Lung (tissue), 12 donors: ENCODE data around the gene HNF4A. TPM values are rescaled to one million over a fixed set of nuclear protein-coding genes. Genes with fewer than 3 reads are reported as not detected.

Experiments used
- ATAC-seq: fragments of 200-7000 bp; cut with Tn5 transposase; one replicate; pipeline ENCODE4 v1.9.1; 2020; ENCODE audit warnings: moderate number of reproducible peaks; ENCODE audit not compliant: insufficient read depth, low FRiP score
- DNase-seq, 3 donors: peaks; one replicate each; pipeline ENCODE4 v3.0.0-alpha.2; 2013 to 2017
- H3K27ac ChIP-seq, 2 donors: one replicate each; pipeline ENCODE4 v1.5.1; 2013; ENCODE audit warnings: mild to moderate bottlenecking in 2 of 2, moderate library complexity in 2 of 2, control low read depth in 1 of 2, inconsistent platforms in 1 of 2, low read depth in 1 of 2, low read length in 1 of 2
- H3K27me3 ChIP-seq, 3 donors: one replicate each; pipeline ENCODE4 v1.5.1; 2013; ENCODE audit warnings: low read length in 2 of 3; ENCODE audit not compliant: control insufficient read depth in 3 of 3, insufficient read depth in 3 of 3
- H3K36me3 ChIP-seq, 4 donors: one replicate each; pipeline ENCODE4 v1.5.1; 2013; ENCODE audit warnings: low read length in 4 of 4, mild to moderate bottlenecking in 1 of 4, moderate library complexity in 1 of 4; ENCODE audit not compliant: control insufficient read depth in 4 of 4, insufficient read depth in 4 of 4
- H3K4me1 ChIP-seq, 5 donors: one replicate each; pipeline ENCODE4 v1.5.1; 2013; ENCODE audit warnings: low read length in 5 of 5, mild to moderate bottlenecking in 2 of 5, moderate library complexity in 1 of 5; ENCODE audit not compliant: control insufficient read depth in 5 of 5, insufficient read depth in 5 of 5
- H3K4me3 ChIP-seq: one replicate; pipeline ENCODE4 v1.5.1; 2013; ENCODE audit warnings: mild to moderate bottlenecking, control low read depth, moderate library complexity
- H3K9ac ChIP-seq, 2 donors: one replicate each; pipeline ENCODE4 v1.5.1; 2013; ENCODE audit warnings: low read length in 2 of 2, control low read depth in 1 of 2; ENCODE audit not compliant: insufficient read depth in 1 of 2
- H3K9me3 ChIP-seq, 4 donors: one replicate each; pipeline ENCODE4 v1.5.1; 2013; ENCODE audit warnings: low read length in 3 of 4, mild to moderate bottlenecking in 1 of 4, moderate library complexity in 1 of 4; ENCODE audit not compliant: control insufficient read depth in 4 of 4, insufficient read depth in 3 of 4
- WGBS, 2 donors: extraction: QIAGEN DNeasy Blood & Tissue Kit; methylation state at CpG; one replicate each; pipeline ENCODE4 v1.1.7; 2013; 5-methylcytosine and 5-hydroxymethylcytosine counted together
- polyA plus RNA-seq, 2 donors: library from polyadenylated mRNA; stranded (reverse); fragments of 200-250 nt; gene quantifications; one replicate each; pipeline ENCODE4 v1.2.1, GENCODE V29; 2013
- total RNA-seq, 2 donors: library from RNA; depleted of rRNA in 1 of 2; stranded (reverse); fragments of >200 nt in 1 of 2; gene quantifications; one replicate each; pipeline ENCODE4 v1.2.1, GENCODE V29; 2014 to 2021
- TF ChIP-seq, protein P1 (sequence below): IDR thresholded peaks from 2 replicates; pipeline ENCODE4 v1.5.1; 2012; ENCODE audit warnings: mild to moderate bottlenecking; ENCODE audit errors: control extremely low read depth, extremely low read depth
- donor health status: control.
- donor health status: control.
- donor health status: Bipolar disorder and iron deficiency.
- donor health status: healthy.
- donor health status: DM: yes; HTN: yes; CAD: no.

HNF4A gene
- total and polyA plus RNA-seq, 4 donors: 0.14 to 1.3 (median 0.41) TPM

GRCh38 chr20:44401770-44402390, 46.4 kb downstream of the HNF4A start:
- DNase-seq (no peak), ATAC-seq (no peak)
- H3K27ac ChIP-seq: no peak overlapping the region
- H3K9me3 ChIP-seq: peaks cover 0 to 2% (median 0%) of the 10 kb centered on the region in 4 donors
- no peaks in the 10 kb centered on the region for H3K36me3 ChIP-seq
- no peaks in the 10 kb centered on the region for H3K27me3 ChIP-seq
- TF ChIP-seq, protein P1, sequence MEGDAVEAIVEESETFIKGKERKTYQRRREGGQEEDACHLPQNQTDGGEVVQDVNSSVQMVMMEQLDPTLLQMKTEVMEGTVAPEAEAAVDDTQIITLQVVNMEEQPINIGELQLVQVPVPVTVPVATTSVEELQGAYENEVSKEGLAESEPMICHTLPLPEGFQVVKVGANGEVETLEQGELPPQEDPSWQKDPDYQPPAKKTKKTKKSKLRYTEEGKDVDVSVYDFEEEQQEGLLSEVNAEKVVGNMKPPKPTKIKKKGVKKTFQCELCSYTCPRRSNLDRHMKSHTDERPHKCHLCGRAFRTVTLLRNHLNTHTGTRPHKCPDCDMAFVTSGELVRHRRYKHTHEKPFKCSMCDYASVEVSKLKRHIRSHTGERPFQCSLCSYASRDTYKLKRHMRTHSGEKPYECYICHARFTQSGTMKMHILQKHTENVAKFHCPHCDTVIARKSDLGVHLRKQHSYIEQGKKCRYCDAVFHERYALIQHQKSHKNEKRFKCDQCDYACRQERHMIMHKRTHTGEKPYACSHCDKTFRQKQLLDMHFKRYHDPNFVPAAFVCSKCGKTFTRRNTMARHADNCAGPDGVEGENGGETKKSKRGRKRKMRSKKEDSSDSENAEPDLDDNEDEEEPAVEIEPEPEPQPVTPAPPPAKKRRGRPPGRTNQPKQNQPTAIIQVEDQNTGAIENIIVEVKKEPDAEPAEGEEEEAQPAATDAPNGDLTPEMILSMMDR: no peak
- H3K4me1 ChIP-seq: peaks cover 0 to 3% (median 0%) of the 10 kb centered on the region in 5 donors
- H3K4me3 ChIP-seq: no peak overlapping the region
- H3K9ac ChIP-seq: no peak overlapping the region
- 92 to 93% methylated on average over 17 of the region's 17 CpGs for WGBS, 2 donors

GRCh38 chr20:44402391-44403193, 47.1 kb downstream of the HNF4A start:
- ATAC-seq (no peak), DNase-seq (no peak)
- no peaks in the 10 kb centered on the region for H3K36me3 ChIP-seq
- H3K9ac ChIP-seq: no peak overlapping the region
- H3K27me3 ChIP-seq: no peaks in the 10 kb centered on the region
- TF ChIP-seq, protein P1: no peak
- H3K4me3 ChIP-seq: no peak overlapping the region
- peaks cover 0 to 3% (median 0%) of the 10 kb centered on the region in 5 donors for H3K4me1 ChIP-seq
- WGBS, 2 donors: 84 to 89% methylated on average over 17 to 18 of the region's 18 CpGs
- peaks cover 0 to 2% (median 0%) of the 10 kb centered on the region in 4 donors for H3K9me3 ChIP-seq
- H3K27ac ChIP-seq: no peak overlapping the region

DNA sequence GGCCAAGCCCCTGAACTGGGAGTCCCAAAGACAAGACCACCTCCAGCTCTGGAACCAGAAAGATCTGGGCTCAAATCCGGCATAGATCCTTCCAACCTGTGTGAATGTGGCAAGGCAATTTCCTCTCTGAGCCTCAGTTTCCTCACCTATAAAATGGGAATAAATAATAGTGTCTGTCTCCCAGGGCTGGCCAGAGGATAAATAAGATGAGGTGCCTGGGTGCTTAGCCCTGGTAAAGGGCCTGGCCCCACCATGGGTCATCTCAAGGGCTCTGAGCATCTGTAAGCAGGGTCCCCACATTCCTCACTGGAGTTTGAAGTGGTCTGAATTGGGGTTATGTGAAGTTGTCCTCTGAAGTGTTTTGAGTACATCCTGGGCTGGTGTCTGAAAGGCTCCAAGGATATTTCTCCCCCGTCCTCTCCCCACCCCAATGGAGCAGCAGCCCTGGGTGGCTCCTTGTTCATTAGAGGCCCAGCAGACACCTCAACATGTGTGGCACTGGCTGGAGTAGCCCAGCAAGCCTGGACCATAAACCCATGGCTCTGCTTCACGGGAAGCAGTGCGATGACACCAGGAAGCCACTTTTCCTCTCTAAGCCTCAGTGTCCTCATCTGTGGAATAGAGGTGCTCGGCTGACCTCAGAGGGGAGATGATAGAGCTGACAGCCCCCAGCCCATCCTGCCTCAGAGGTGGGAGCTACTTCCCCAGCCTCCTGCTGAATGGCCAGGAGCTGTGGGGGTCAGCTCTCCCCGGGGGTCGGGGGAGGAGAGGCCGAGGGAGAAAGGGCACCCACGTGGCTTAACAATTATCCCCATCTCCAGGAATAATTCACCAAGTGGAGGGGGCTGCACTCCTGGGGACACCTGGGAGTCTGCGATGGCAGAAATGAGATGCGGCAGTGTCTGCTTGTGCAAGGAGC, 48.0 kb downstream of the HNF4A start:
- ATAC-seq: no peak
- Histone ChIP-seq H3K36me3 (no peaks in the 10 kb centered on the region), H3K27ac (no peak overlapping the region), H3K4me1 (peaks cover 0 to 3% (median 0%) of the 10 kb centered on the region in 5 donors), H3K4me3 (no peak overlapping the region), H3K9me3 (peaks cover 0 to 2% (median 0%) of the 10 kb centered on the region in 4 donors), H3K27me3 (no peaks in the 10 kb centered on the region), H3K9ac (no peak overlapping the region)
- TF ChIP-seq, protein P1: no peak
- WGBS, 2 donors: 71 to 73% methylated on average over 11 of the region's 11 CpGs
- no peak for DNase-seq
